HepG2 (cell line): ENCODE results near the gene SFT2D1. TPM values are rescaled to one million over a fixed set of nuclear protein-coding genes. Genes with fewer than 3 reads are reported as not detected.
A peak's percentile ranks its signal among the peaks of the same experiment; 100 is the strongest.

ENCODE experiments used
- E2F2 ChIP-seq: sonication (generic); formaldehyde crosslinking; IDR thresholded peaks from 2 replicates; pipeline ENCODE4 v1.4.0; 2020; ENCODE audit warnings: missing genetic modification reagents, borderline replicate concordance
- ETV5 ChIP-seq: IDR thresholded peaks from 2 replicates; pipeline ENCODE4 v1.6.1; 2018; ENCODE audit warnings: missing biosample characterization, missing genetic modification reagents, inconsistent platforms, borderline replicate concordance
- FOXO4 ChIP-seq: sonication (generic); formaldehyde crosslinking; conservative IDR thresholded peaks from 2 replicates; pipeline ENCODE4 v1.8.1; 2023; ENCODE audit warnings: missing genetic modification reagents
- JDP2 ChIP-seq: sonication (generic); formaldehyde crosslinking; IDR thresholded peaks from 2 replicates; pipeline ENCODE4 v1.8.1; 2022; ENCODE audit warnings: missing genetic modification reagents, borderline replicate concordance
- NPAS2 ChIP-seq: sonication (generic); formaldehyde crosslinking; IDR thresholded peaks from 2 replicates; pipeline ENCODE4 v1.8.0; 2022; ENCODE audit warnings: mild to moderate bottlenecking, missing genetic modification reagents, borderline replicate concordance
- RARG ChIP-seq: sonication (generic); formaldehyde crosslinking; IDR thresholded peaks from 2 replicates; pipeline ENCODE4 v1.4.0; 2020; ENCODE audit warnings: low read depth, mild to moderate bottlenecking, missing genetic modification reagents
- RCOR2 ChIP-seq: IDR thresholded peaks from 2 replicates; pipeline ENCODE4 v1.6.1; 2016; ENCODE audit warnings: missing biosample characterization, missing genetic modification reagents
- REL ChIP-seq: sonication (generic); formaldehyde crosslinking; conservative IDR thresholded peaks from 2 replicates; pipeline ENCODE4 v1.8.0; 2022; ENCODE audit warnings: mild to moderate bottlenecking, missing genetic modification reagents, moderate library complexity
- RFXANK ChIP-seq: IDR thresholded peaks from 2 replicates; pipeline ENCODE4 v1.6.1; 2016
- SP2 ChIP-seq: sonication (generic); formaldehyde crosslinking; IDR thresholded peaks from 2 replicates; pipeline ENCODE4 v1.5.1; 2020; ENCODE audit warnings: mild to moderate bottlenecking, missing genetic modification reagents
- SP5 ChIP-seq: IDR thresholded peaks from 2 replicates; pipeline ENCODE4 v1.6.1; 2016; ENCODE audit warnings: low read depth, borderline replicate concordance
- TOE1 ChIP-seq: sonication (generic); formaldehyde crosslinking; IDR thresholded peaks from 2 replicates; pipeline ENCODE4 v1.4.0; 2020; ENCODE audit warnings: mild to moderate bottlenecking, missing genetic modification reagents
- ZNF232 ChIP-seq: sonication (generic); formaldehyde crosslinking; IDR thresholded peaks from 2 replicates; pipeline ENCODE4 v1.4.0; 2020; ENCODE audit warnings: missing genetic modification reagents, borderline replicate concordance
- ZNF30 ChIP-seq: sonication (generic); formaldehyde crosslinking; IDR thresholded peaks from 2 replicates; pipeline ENCODE4 v1.5.0; 2020; ENCODE audit warnings: mild to moderate bottlenecking, missing genetic modification reagents
- ZNF343 ChIP-seq: sonication (generic); formaldehyde crosslinking; IDR thresholded peaks from 2 replicates; pipeline ENCODE4 v1.4.0; 2020; ENCODE audit warnings: mild to moderate bottlenecking, missing genetic modification reagents
- ZNF558 ChIP-seq: sonication (generic); formaldehyde crosslinking; IDR thresholded peaks from 2 replicates; pipeline ENCODE4 v1.9.0; 2022; ENCODE audit warnings: mild to moderate bottlenecking, missing genetic modification reagents, borderline replicate concordance
- ZNF577 ChIP-seq: sonication (generic); formaldehyde crosslinking; IDR thresholded peaks from 2 replicates; pipeline ENCODE4 v1.4.0; 2020; ENCODE audit warnings: mild to moderate bottlenecking, low read depth, missing genetic modification reagents, borderline replicate concordance
- ZNF672 ChIP-seq: sonication (generic); formaldehyde crosslinking; IDR thresholded peaks from 2 replicates; pipeline ENCODE4 v1.8.1; 2022; ENCODE audit warnings: missing genetic modification reagents
- ZNF777 ChIP-seq: sonication (generic); formaldehyde crosslinking; IDR thresholded peaks from 2 replicates; pipeline ENCODE4 v1.4.0; 2020; ENCODE audit warnings: missing genetic modification reagents
- ZNF891 ChIP-seq: sonication (generic); formaldehyde crosslinking; IDR thresholded peaks from 2 replicates; pipeline ENCODE4 v1.5.0; 2020; ENCODE audit warnings: mild to moderate bottlenecking, missing genetic modification reagents
- polyA plus RNA-seq, 8 experiments: library from polyadenylated mRNA; depleted of rRNA in 3 of 8; stranded (reverse) in 7 of 8; unstranded in 1 of 8; fragments of >200 nt; fragmentation: Illumina TruSeq in 4 of 8; extraction: Trizol in 4 of 8; gene quantifications; 2 replicates each; pipeline versions ENCODE4 v1.2.1 to v1.2.3, GENCODE V29; 2011 to 2016; ENCODE audit warnings: low read depth in 4 of 8, missing spikeins in 1 of 8, mixed read lengths in 1 of 8; ENCODE audit not compliant: insufficient read depth in 1 of 8
- total RNA-seq, 5 experiments: library from RNA; depleted of rRNA; stranded (reverse); fragments of >200 nt; fragmentation: Illumina TruSeq; extraction: Trizol; gene quantifications; 2 replicates each; pipeline ENCODE4 v1.2.3, GENCODE V29; 2016; ENCODE audit warnings: low read depth in 1 of 5
- TF ChIP-seq, protein P1 (sequence below): sonication (generic); formaldehyde crosslinking; IDR thresholded peaks from 2 replicates; pipeline ENCODE4 v1.4.0; 2020; ENCODE audit warnings: missing genetic modification reagents
- TF ChIP-seq, protein P2 (sequence below): sonication (generic); formaldehyde crosslinking; IDR thresholded peaks from 2 replicates; pipeline ENCODE4 v1.4.0; 2020; ENCODE audit warnings: missing genetic modification reagents, mild to moderate bottlenecking, borderline replicate concordance

SFT2D1 gene
- total and polyA plus RNA-seq, 2 of the 13 experiments (the other 11 are each of a cell fraction or from before 2014, with no cell fraction given), result 115 to 147 TPM

GRCh38 chr6:166342349-166343149 is at the start of gene SFT2D1 (continued):
- TF ChIP-seq, protein P1, sequence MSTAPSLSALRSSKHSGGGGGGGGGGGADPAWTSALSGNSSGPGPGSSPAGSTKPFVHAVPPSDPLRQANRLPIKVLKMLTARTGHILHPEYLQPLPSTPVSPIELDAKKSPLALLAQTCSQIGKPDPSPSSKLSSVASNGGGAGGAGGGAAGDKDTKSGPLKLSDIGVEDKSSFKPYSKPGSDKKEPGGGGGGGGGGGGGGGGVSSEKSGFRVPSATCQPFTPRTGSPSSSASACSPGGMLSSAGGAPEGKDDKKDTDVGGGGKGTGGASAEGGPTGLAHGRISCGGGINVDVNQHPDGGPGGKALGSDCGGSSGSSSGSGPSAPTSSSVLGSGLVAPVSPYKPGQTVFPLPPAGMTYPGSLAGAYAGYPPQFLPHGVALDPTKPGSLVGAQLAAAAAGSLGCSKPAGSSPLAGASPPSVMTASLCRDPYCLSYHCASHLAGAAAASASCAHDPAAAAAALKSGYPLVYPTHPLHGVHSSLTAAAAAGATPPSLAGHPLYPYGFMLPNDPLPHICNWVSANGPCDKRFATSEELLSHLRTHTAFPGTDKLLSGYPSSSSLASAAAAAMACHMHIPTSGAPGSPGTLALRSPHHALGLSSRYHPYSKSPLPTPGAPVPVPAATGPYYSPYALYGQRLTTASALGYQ, result peak; percentile 77; the same call in 1 of the 2 replicates
- TF ChIP-seq SP5 (CRISPR knock-in tag) (peak; percentile 9; the same call in 1 of the 2 replicates), ZNF232 (no peak; the same call in 1 of the 2 replicates), ZNF577 (CRISPR knock-in tag) (no peak), ZNF343 (CRISPR knock-in tag) (peak; percentile 79; the same call in 1 of the 2 replicates), REL (CRISPR knock-in tag) (peak; percentile 97), ZNF558 (CRISPR knock-in tag) (peak; percentile 97), ZNF30 (CRISPR knock-in tag) (peak; percentile 28; the same call in 1 of the 2 replicates), SP2 (CRISPR knock-in tag) (peak; percentile 77), ETV5 (CRISPR knock-in tag) (peak; percentile 93), RFXANK (0 out of 2 replicates have a peak, but pooled peaks have one; percentile 79), ZNF672 (CRISPR knock-in tag) (no peak), FOXO4 (0 out of 2 replicates have a peak, but pooled peaks have one; percentile 76), JDP2 (CRISPR knock-in tag) (peak; percentile 36; the same call in 1 of the 2 replicates), ZNF777 (CRISPR knock-in tag) (peak; percentile 53; the same call in 1 of the 2 replicates), RCOR2 (CRISPR knock-in tag) (no peak), NPAS2 (CRISPR knock-in tag) (no peak), RARG (CRISPR knock-in tag) (no peak), TOE1 (CRISPR knock-in tag) (peak; percentile 51; the same call in 1 of the 2 replicates), E2F2 (CRISPR knock-in tag) (no peak), ZNF891 (peak; percentile 95)
- TF ChIP-seq, protein P2, sequence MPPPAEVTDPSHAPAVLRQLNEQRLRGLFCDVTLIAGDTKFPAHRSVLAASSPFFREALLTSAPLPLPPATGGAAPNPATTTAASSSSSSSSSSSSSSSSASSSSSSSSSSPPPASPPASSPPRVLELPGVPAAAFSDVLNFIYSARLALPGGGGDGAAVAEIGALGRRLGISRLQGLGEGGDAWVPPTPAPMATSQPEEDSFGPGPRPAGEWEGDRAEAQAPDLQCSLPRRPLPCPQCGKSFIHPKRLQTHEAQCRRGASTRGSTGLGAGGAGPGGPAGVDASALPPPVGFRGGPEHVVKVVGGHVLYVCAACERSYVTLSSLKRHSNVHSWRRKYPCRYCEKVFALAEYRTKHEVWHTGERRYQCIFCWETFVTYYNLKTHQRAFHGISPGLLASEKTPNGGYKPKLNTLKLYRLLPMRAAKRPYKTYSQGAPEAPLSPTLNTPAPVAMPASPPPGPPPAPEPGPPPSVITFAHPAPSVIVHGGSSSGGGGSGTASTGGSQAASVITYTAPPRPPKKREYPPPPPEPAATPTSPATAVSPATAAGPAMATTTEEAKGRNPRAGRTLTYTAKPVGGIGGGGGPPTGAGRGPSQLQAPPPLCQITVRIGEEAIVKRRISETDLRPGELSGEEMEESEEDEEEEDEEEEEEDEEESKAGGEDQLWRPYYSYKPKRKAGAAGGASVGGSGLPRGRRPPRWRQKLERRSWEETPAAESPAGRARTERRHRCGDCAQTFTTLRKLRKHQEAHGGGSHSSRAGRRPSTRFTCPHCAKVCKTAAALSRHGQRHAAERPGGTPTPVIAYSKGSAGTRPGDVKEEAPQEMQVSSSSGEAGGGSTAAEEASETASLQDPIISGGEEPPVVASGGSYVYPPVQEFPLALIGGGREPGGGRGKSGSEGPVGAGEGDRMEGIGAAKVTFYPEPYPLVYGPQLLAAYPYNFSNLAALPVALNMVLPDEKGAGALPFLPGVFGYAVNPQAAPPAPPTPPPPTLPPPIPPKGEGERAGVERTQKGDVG (CRISPR knock-in tag), result peak; percentile 91
